Ishikawa (cell line): ENCODE measurements around the gene WIPF3.

Experiments used
- CEBPB ChIP-seq: IDR thresholded peaks from 2 replicates; pipeline ENCODE4 v1.6.1; 2012
- FOXM1 ChIP-seq: IDR thresholded peaks from 2 replicates; pipeline ENCODE4 v1.6.1; 2012; ENCODE audit warnings: low read depth, borderline replicate concordance

DNA sequence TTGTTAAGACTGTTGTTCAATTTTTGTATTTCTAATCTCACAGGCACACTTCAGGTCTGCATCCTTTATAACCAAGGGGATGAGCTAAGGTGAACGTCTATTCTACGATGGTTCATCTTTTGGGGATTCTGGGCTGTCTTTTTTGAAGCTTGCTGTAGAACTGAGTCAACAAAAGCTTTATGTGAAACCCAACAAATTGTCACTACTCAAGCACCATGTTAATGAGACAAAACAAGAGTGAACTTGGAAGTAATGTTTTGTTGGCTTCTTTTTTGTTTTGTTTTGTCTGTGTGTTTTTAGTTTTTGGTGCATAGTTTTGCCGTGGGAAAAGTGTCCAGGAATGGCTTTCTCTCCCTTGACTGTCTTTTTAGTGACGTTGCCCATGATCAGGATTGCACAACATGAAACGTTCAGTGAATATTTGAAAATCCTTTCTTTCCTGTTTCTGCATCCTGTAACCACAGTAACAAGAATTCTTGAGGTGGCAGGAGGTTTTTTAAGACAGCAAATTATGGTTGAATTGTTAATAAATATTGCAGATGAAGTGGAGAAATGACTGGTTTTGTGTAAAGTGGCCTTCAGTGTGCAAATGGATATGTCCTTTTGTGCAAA lies 65.6 kb downstream of the WIPF3 start:
- TF ChIP-seq CEBPB: no peak
- no peak for TF ChIP-seq FOXM1
